ENCODE results near the gene TMPRSS9. TPM values are rescaled to one million over a fixed set of nuclear protein-coding genes. Genes with fewer than 3 reads are reported as not detected.

Gene TMPRSS9
- total RNA-seq, 1 experiment from 2014 or later: not detected

- peaks cover 14% of the 10 kb centered on the region for H3K79me2 ChIP-seq (ENCODE audit: low read length)
- H3K27me3 ChIP-seq (ENCODE audit: low read length): no peaks in the 10 kb centered on the region
- ATAC-seq (no peak), DNase-seq (no peak)
- H3K27ac ChIP-seq (ENCODE audit: low read length): no peak overlapping the region
- intact Hi-C loops (cut with micrococcal nuclease): no loop called here
- no peaks in the 10 kb centered on the region for H4K20me1 ChIP-seq (ENCODE audit: low read length)
- no peak for TF ChIP-seq EZH2phosphoT487 (IDR thresholded peaks at IDR 0.05; ENCODE audit: borderline replicate concordance, low read length)
- no peak for TF ChIP-seq CTCF (conservative IDR thresholded peaks at IDR 0.05; ENCODE audit: low read depth, low read length)
- TF ChIP-seq EZH2 (IDR thresholded peaks at IDR 0.05; ENCODE audit: low read length, unreplicated experiment): no peak
- no peak overlapping the region for H2AFZ ChIP-seq (ENCODE audit: low read length)
- no peaks in the 10 kb centered on the region for H3K36me3 ChIP-seq (ENCODE audit: low read depth, low read length)
- H3K4me1 ChIP-seq (ENCODE audit: insufficient read depth, low read length): no peaks in the 10 kb centered on the region
- no TSS peak for BruUV-seq (replicated peaks)
- no peaks in the 10 kb centered on the region for H3K9me3 ChIP-seq (ENCODE audit: low read length)
- H3K9me2 ChIP-seq (replicated peaks; ENCODE audit: low read length): no peaks in the 10 kb centered on the region
- H3F3A ChIP-seq (ENCODE audit: low read length, unreplicated experiment): no peaks in the 10 kb centered on the region
- H3K4me2 ChIP-seq (ENCODE audit: low read length): no peak overlapping the region
- POLR2A ChIA-PET (ENCODE audit: unreplicated experiment): no interaction called here
- no peak overlapping the region for H3K4me3 ChIP-seq (ENCODE audit: low read length)
- CTCF ChIA-PET: no interaction called here
- H3K9ac ChIP-seq (ENCODE audit: low read length): no peak overlapping the region
These were observed 23.3 kb upstream of the TMPRSS9 start for GRCh38 chr19:2336528-2337328.

GRCh38 chr19:2337329-2337707 lies 22.7 kb upstream of the TMPRSS9 start:
- ATAC-seq (no peak; the same call in 1 of the 2 replicates), DNase-seq (no peak)
- Histone ChIP-seq H3K79me2 (ENCODE audit: low read length) (peaks cover 8% of the 10 kb centered on the region), H3F3A (ENCODE audit: low read length, unreplicated experiment) (no peaks in the 10 kb centered on the region), H3K9me2 (replicated peaks; ENCODE audit: low read length) (no peaks in the 10 kb centered on the region), H3K4me2 (ENCODE audit: low read length) (no peak overlapping the region), H3K9me3 (ENCODE audit: low read length) (no peaks in the 10 kb centered on the region), H2AFZ (ENCODE audit: low read length) (no peak overlapping the region), H3K4me3 (ENCODE audit: low read length) (no peak overlapping the region), H4K20me1 (ENCODE audit: low read length) (no peaks in the 10 kb centered on the region), H3K27ac (ENCODE audit: low read length) (no peak overlapping the region), H3K27me3 (ENCODE audit: low read length) (no peaks in the 10 kb centered on the region), H3K36me3 (ENCODE audit: low read depth, low read length) (no peaks in the 10 kb centered on the region), H3K9ac (ENCODE audit: low read length) (no peak overlapping the region), H3K4me1 (ENCODE audit: insufficient read depth, low read length) (no peaks in the 10 kb centered on the region)
- intact Hi-C loops (cut with micrococcal nuclease): no loop called here
- TF ChIP-seq EZH2phosphoT487 (IDR thresholded peaks at IDR 0.05; ENCODE audit: borderline replicate concordance, low read length): no peak
- no peak for TF ChIP-seq EZH2 (IDR thresholded peaks at IDR 0.05; ENCODE audit: low read length, unreplicated experiment)
- no peak for TF ChIP-seq CTCF (conservative IDR thresholded peaks at IDR 0.05; ENCODE audit: low read depth, low read length)
- ChIA-PET POLR2A (ENCODE audit: unreplicated experiment) (no interaction called here), CTCF (no interaction called here)
- no TSS peak for BruUV-seq (replicated peaks)

GRCh38 chr19:2338055-2338615 lies 21.9 kb upstream of the TMPRSS9 start:
- no peaks in the 10 kb centered on the region for H4K20me1 ChIP-seq (ENCODE audit: low read length)
- CTCF ChIA-PET: no interaction called here
- no peak overlapping the region for H3K4me3 ChIP-seq (ENCODE audit: low read length)
- H3K27ac ChIP-seq (ENCODE audit: low read length): no peak overlapping the region
- H3K9me2 ChIP-seq (replicated peaks; ENCODE audit: low read length): no peaks in the 10 kb centered on the region
- H2AFZ ChIP-seq (ENCODE audit: low read length): no peak overlapping the region
- no peak overlapping the region for H3K4me2 ChIP-seq (ENCODE audit: low read length)
- TF ChIP-seq EZH2phosphoT487 (IDR thresholded peaks at IDR 0.05; ENCODE audit: borderline replicate concordance, low read length): no peak
- TF ChIP-seq CTCF (conservative IDR thresholded peaks at IDR 0.05; ENCODE audit: low read depth, low read length): no peak
- TF ChIP-seq EZH2 (IDR thresholded peaks at IDR 0.05; ENCODE audit: low read length, unreplicated experiment): no peak
- H3K9ac ChIP-seq (ENCODE audit: low read length): no peak overlapping the region
- H3K9me3 ChIP-seq (ENCODE audit: low read length): no peaks in the 10 kb centered on the region
- POLR2A ChIA-PET (ENCODE audit: unreplicated experiment): no interaction called here
- H3K4me1 ChIP-seq (ENCODE audit: insufficient read depth, low read length): no peaks in the 10 kb centered on the region
- no peaks in the 10 kb centered on the region for H3K27me3 ChIP-seq (ENCODE audit: low read length)
- intact Hi-C loops (cut with micrococcal nuclease): no loop called here
- 0 out of 2 replicates have a peak, but pooled peaks cover 4% of the 10 kb centered on the region for H3K79me2 ChIP-seq (ENCODE audit: low read length)
- no peaks in the 10 kb centered on the region for H3K36me3 ChIP-seq (ENCODE audit: low read depth, low read length)
- no peak for ATAC-seq
- no TSS peak for BruUV-seq (replicated peaks)
- H3F3A ChIP-seq (ENCODE audit: low read length, unreplicated experiment): no peaks in the 10 kb centered on the region
- no peak for DNase-seq

All from PC-3 (cell line).